Peyer's patch (tissue), 4 donors: ENCODE measurements around the gene ZBTB37.

ENCODE experiments used
- POLR2A ChIP-seq, 2 donors: fragments of 450-650 bp; IDR thresholded peaks; one replicate each; pipeline ENCODE4 v1.5.1; 2017; ENCODE audit warnings: antibody characterized with exemption in 2 of 2, mild to moderate bottlenecking in 2 of 2, moderate library complexity in 2 of 2
- TF ChIP-seq, protein P1 (sequence below), 6 experiments: fragments of 450-650 bp in 4 of 6; fragments of 200-600 bp in 2 of 6; sonication (generic) in 1 of 6; IDR thresholded peaks; one replicate each; pipeline ENCODE4 v1.5.1; 2017 to 2019; ENCODE audit warnings: antibody characterized with exemption in 6 of 6, mild to moderate bottlenecking in 3 of 6, moderate library complexity in 1 of 6

DNA sequence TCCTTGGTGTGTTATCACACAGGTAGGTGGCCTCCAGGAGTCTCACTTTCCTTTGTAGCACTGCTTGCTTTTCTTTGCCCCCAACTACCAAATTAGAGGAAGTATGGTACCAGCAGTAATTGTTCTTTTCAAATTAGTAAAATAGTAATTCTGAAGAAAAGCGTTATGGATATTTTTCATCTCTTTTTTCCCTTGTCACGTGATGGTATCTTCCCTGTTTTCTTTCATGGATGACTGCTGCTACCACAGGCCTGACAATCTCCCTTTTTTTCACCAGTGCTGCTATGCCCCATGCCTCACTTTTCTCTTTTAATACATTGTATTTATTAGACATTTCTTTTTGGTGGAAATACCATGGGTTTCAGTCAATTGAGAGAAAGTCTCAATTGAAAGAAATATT, 3.3 kb downstream of the ZBTB37 start:
- TF ChIP-seq, protein P1, sequence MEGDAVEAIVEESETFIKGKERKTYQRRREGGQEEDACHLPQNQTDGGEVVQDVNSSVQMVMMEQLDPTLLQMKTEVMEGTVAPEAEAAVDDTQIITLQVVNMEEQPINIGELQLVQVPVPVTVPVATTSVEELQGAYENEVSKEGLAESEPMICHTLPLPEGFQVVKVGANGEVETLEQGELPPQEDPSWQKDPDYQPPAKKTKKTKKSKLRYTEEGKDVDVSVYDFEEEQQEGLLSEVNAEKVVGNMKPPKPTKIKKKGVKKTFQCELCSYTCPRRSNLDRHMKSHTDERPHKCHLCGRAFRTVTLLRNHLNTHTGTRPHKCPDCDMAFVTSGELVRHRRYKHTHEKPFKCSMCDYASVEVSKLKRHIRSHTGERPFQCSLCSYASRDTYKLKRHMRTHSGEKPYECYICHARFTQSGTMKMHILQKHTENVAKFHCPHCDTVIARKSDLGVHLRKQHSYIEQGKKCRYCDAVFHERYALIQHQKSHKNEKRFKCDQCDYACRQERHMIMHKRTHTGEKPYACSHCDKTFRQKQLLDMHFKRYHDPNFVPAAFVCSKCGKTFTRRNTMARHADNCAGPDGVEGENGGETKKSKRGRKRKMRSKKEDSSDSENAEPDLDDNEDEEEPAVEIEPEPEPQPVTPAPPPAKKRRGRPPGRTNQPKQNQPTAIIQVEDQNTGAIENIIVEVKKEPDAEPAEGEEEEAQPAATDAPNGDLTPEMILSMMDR (IDR thresholded peaks at IDR 0.05), result no peak
- no peak for TF ChIP-seq POLR2A (IDR thresholded peaks at IDR 0.05)
